H1 (cell line): Measurements from ENCODE around the gene BMERB1. TPM values are rescaled to one million over a fixed set of nuclear protein-coding genes. Genes with fewer than 3 reads are reported as not detected.

Source experiments
- CTCF ChIA-PET: fragments of 300-600 bp; sonication (Branson Sonifier 250); formaldehyde crosslinking; loops from one replicate; lab custom pipeline; 2021; ENCODE audit not compliant: partially characterized antibody; lab: Charles Lee
- POLR2A ChIA-PET: fragments of 300-600 bp; sonication (Branson Sonifier 250); formaldehyde crosslinking; loops from one replicate; lab custom pipeline; 2021; ENCODE audit warnings: inconsistent platforms; ENCODE audit not compliant: partially characterized antibody; lab: Charles Lee
- DNase-seq, 2 experiments: peaks; one replicate each; pipeline versions ENCODE4 v3.0.0 to v3.0.0-alpha.2; 2010 to 2022; ENCODE audit warnings: low spot score in 2 of 2, low read depth in 1 of 2, mixed read lengths in 1 of 2
- FAIRE-seq: peaks from 2 replicates; lab custom pipeline; 2011; peaks lifted over from hg19 to GRCh38; lab: Jason Lieb, UNC
- H2AFZ ChIP-seq: 2 replicates; pipeline ENCODE4 v1.8.1; 2012; ENCODE audit warnings: low read length, inconsistent platforms
- H2AK5ac ChIP-seq: 2 replicates; pipeline ENCODE4 v1.6.1; 2013; ENCODE audit warnings: low read depth, low read length
- H2BK120ac ChIP-seq: replicated peaks from 2 replicates; pipeline ENCODE3; 2013; ENCODE audit warnings: low read depth, low read length, inconsistent platforms
- H2BK12ac ChIP-seq: 2 replicates; pipeline ENCODE4 v1.6.1; 2013; ENCODE audit warnings: low read depth, low read length
- H2BK15ac ChIP-seq: 2 replicates; pipeline ENCODE4 v1.6.1; 2013; ENCODE audit warnings: low read length
- H2BK20ac ChIP-seq: 2 replicates; pipeline ENCODE4 v1.6.1; 2013; ENCODE audit warnings: low read length
- H2BK5ac ChIP-seq: 2 replicates; pipeline ENCODE4 v1.6.1; 2013; ENCODE audit warnings: low read depth, low read length
- H3K14ac ChIP-seq: 2 replicates; pipeline ENCODE4 v1.6.1; 2013; ENCODE audit warnings: inconsistent platforms; ENCODE audit not compliant: insufficient read length
- H3K18ac ChIP-seq: 2 replicates; pipeline ENCODE4 v1.6.1; 2013; ENCODE audit warnings: low read length; ENCODE audit errors: extremely low read depth
- H3K23ac ChIP-seq: 2 replicates; pipeline ENCODE4 v1.6.1; 2013; ENCODE audit warnings: inconsistent platforms; ENCODE audit not compliant: insufficient read length
- H3K23me2 ChIP-seq: 2 replicates; pipeline ENCODE4 v1.6.1; 2013; ENCODE audit warnings: low read depth, low read length
- H3K27ac ChIP-seq: 2 replicates; pipeline ENCODE4 v1.6.1; 2011; ENCODE audit warnings: low read depth, low read length, inconsistent platforms
- H3K27me3 ChIP-seq, 4 experiments: replicated peaks in 1 of 4; 1 replicate in 1 of 4; 2 replicates in 3 of 4; pipeline versions ENCODE4 v1.6.1 to v1.8.1; 2011 to 2013; ENCODE audit warnings: low read length in 3 of 4, mild to moderate bottlenecking in 3 of 4, inconsistent platforms in 2 of 4, mixed read lengths in 2 of 4, moderate library complexity in 1 of 4; ENCODE audit not compliant: control insufficient read depth in 3 of 4, insufficient read depth in 3 of 4; ENCODE audit errors: extremely low read depth in 1 of 4
- H3K36me3 ChIP-seq, 4 experiments: 2 replicates each; pipeline versions ENCODE4 v1.6.1 to v1.8.1; 2011 to 2013; ENCODE audit warnings: mild to moderate bottlenecking in 4 of 4, low read length in 3 of 4, moderate library complexity in 2 of 4, control low read depth in 1 of 4, inconsistent platforms in 1 of 4; ENCODE audit not compliant: insufficient read depth in 4 of 4, control insufficient read depth in 2 of 4
- H3K4ac ChIP-seq: replicated peaks from 2 replicates; pipeline ENCODE3; 2013; ENCODE audit warnings: low read length, low read depth, mixed read lengths, inconsistent platforms; ENCODE audit not compliant: insufficient read length
- H3K4me1 ChIP-seq, 4 experiments: replicated peaks in 1 of 4; 1 replicate in 1 of 4; 2 replicates in 3 of 4; pipeline versions ENCODE4 v1.6.1 to v1.8.1; 2011 to 2013; ENCODE audit warnings: low read length in 3 of 4, inconsistent platforms in 2 of 4, mixed read lengths in 1 of 4; ENCODE audit not compliant: insufficient read depth in 4 of 4, control insufficient read depth in 3 of 4
- H3K4me2 ChIP-seq, 2 experiments: 2 replicates each; pipeline versions ENCODE4 v1.6.1 to v1.8.1; 2011 to 2013; ENCODE audit warnings: low read depth in 2 of 2, low read length in 2 of 2, control low read depth in 1 of 2, inconsistent platforms in 1 of 2, mild to moderate bottlenecking in 1 of 2; ENCODE audit not compliant: insufficient read depth in 1 of 2
- H3K4me3 ChIP-seq, 4 experiments: fragments of 200-600, 300-600 bp in 1 of 4; sonication (generic), shearing (Covaris generic), sonication (Bioruptor Twin) in 1 of 4; 2 replicates each; pipeline versions ENCODE4 v1.5.1 to v1.8.1; 2011 to 2016; ENCODE audit warnings: low read length in 4 of 4, low read depth in 3 of 4, control low read depth in 2 of 4, inconsistent platforms in 2 of 4, mild to moderate bottlenecking in 2 of 4, mixed read lengths in 1 of 4, moderate library complexity in 1 of 4; ENCODE audit not compliant: insufficient read depth in 2 of 4; ENCODE audit errors: extremely low read depth in 1 of 4
- H3K56ac ChIP-seq: replicated peaks from 2 replicates; pipeline ENCODE3; 2013; ENCODE audit warnings: low read depth, mild to moderate bottlenecking, mixed read lengths, low read length, inconsistent platforms; ENCODE audit not compliant: insufficient read length
- H3K79me1 ChIP-seq: 2 replicates; pipeline ENCODE4 v1.6.1; 2013; ENCODE audit warnings: low read depth, low read length, control low read depth
- H3K79me2 ChIP-seq, 2 experiments: 2 replicates each; pipeline versions ENCODE4 v1.6.1 to v1.8.1; 2012 to 2013; ENCODE audit warnings: low read length in 2 of 2, mild to moderate bottlenecking in 2 of 2, inconsistent platforms in 1 of 2; ENCODE audit not compliant: insufficient read depth in 2 of 2, control insufficient read depth in 1 of 2
- H3K9ac ChIP-seq, 4 experiments: replicated peaks in 1 of 4; 1 replicate in 1 of 4; 2 replicates in 3 of 4; pipeline versions ENCODE4 v1.6.1 to v1.8.1; 2011 to 2013; ENCODE audit warnings: low read depth in 3 of 4, low read length in 3 of 4, control low read depth in 2 of 4, mild to moderate bottlenecking in 2 of 4, moderate library complexity in 2 of 4, inconsistent platforms in 1 of 4; ENCODE audit errors: extremely low read depth in 1 of 4
- H3K9me3 ChIP-seq, 2 experiments: 2 replicates each; pipeline versions ENCODE4 v1.6.1 to v1.8.1; 2012 to 2013; ENCODE audit warnings: mild to moderate bottlenecking in 2 of 2, moderate library complexity in 2 of 2, control low read depth in 1 of 2, inconsistent platforms in 1 of 2, low read depth in 1 of 2, low read length in 1 of 2, mixed read lengths in 1 of 2; ENCODE audit not compliant: insufficient read depth in 2 of 2
- H4K20me1 ChIP-seq, 2 experiments: replicated peaks in 1 of 2; 2 replicates each; pipeline versions ENCODE3 to v1.8.1; 2011 to 2013; ENCODE audit warnings: inconsistent platforms in 2 of 2, low read length in 2 of 2, mild to moderate bottlenecking in 1 of 2; ENCODE audit not compliant: insufficient read depth in 2 of 2, control insufficient read depth in 1 of 2
- H4K5ac ChIP-seq: 2 replicates; pipeline ENCODE4 v1.6.1; 2013; ENCODE audit warnings: low read length, low read depth, mixed read lengths, inconsistent platforms; ENCODE audit not compliant: insufficient read length
- H4K8ac ChIP-seq: 2 replicates; pipeline ENCODE4 v1.8.0; 2013; ENCODE audit warnings: mild to moderate bottlenecking, moderate library complexity, low read length, inconsistent platforms; ENCODE audit not compliant: insufficient read depth; ENCODE audit errors: extremely low read depth
- H4K91ac ChIP-seq: replicated peaks from 2 replicates; pipeline ENCODE3; 2013; ENCODE audit warnings: low read length, mixed read lengths, inconsistent platforms; ENCODE audit not compliant: insufficient read length
- CBX5 ChIP-seq: fragments of 300-800, 300-1000 bp; sonication (generic); IDR thresholded peaks from 2 replicates; pipeline ENCODE4 v1.7.1; 2016; ENCODE audit warnings: antibody characterized with exemption, low read length, low read depth
- CTBP2 ChIP-seq: IDR thresholded peaks from 2 replicates; pipeline ENCODE4 v1.7.0; 2011; ENCODE audit warnings: borderline replicate concordance, mild to moderate bottlenecking, moderate library complexity, mixed read lengths, low read length; ENCODE audit not compliant: insufficient read depth, insufficient read length
- JUND ChIP-seq: IDR thresholded peaks from 2 replicates; pipeline ENCODE4 v1.6.1; 2011; ENCODE audit warnings: mild to moderate bottlenecking, improper control_type of control experiment, low read length
- NRF1 ChIP-seq: IDR thresholded peaks from 2 replicates; pipeline ENCODE4 v1.6.1; 2011; ENCODE audit warnings: mild to moderate bottlenecking, low read depth, low read length, improper control_type of control experiment
- POLR2AphosphoS5 ChIP-seq: IDR thresholded peaks from 2 replicates; pipeline ENCODE4 v1.6.1; 2011; ENCODE audit warnings: low read depth, low read length
- RBBP5 ChIP-seq: IDR thresholded peaks from 2 replicates; pipeline ENCODE4 v1.7.1; 2012; ENCODE audit warnings: low read depth, mild to moderate bottlenecking, inconsistent platforms, low read length, moderate library complexity, borderline replicate concordance
- SP2 ChIP-seq: IDR thresholded peaks from 2 replicates; pipeline ENCODE4 v1.6.1; 2012; ENCODE audit warnings: mild to moderate bottlenecking, low read length, inconsistent platforms
- TAF7 ChIP-seq: optimal IDR thresholded peaks from 2 replicates; pipeline ENCODE3; 2011; ENCODE audit warnings: low read depth, mild to moderate bottlenecking, inconsistent platforms, low read length, moderate library complexity, borderline replicate concordance
- TCF12 ChIP-seq: IDR thresholded peaks from 2 replicates; pipeline ENCODE4 v1.6.1; 2011; ENCODE audit warnings: low read depth, mild to moderate bottlenecking, low read length
- TEAD4 ChIP-seq: IDR thresholded peaks from 2 replicates; pipeline ENCODE4 v1.6.1; 2012; ENCODE audit warnings: low read depth, low read length, inconsistent platforms, mixed read lengths
- WGBS, 2 experiments: shearing (Covaris generic) in 1 of 2; methylation state at CpG; one replicate each; pipeline versions ENCODE4 v1.1.6 to v1.1.7; 2013 to 2015; ENCODE audit warnings: low lambda C conversion rate in 2 of 2, mixed read lengths in 2 of 2, inconsistent platforms in 1 of 2, low coverage in 1 of 2, missing lambda C conversion rate in 1 of 2; ENCODE audit not compliant: insufficient replicate concordance in 2 of 2, insufficient coverage in 1 of 2, insufficient read length in 1 of 2; ENCODE audit errors: extremely low coverage in 1 of 2, missing lambda C conversion rate in 1 of 2; 5-methylcytosine and 5-hydroxymethylcytosine counted together
- polyA plus RNA-seq, 7 experiments: library from polyadenylated mRNA; depleted of rRNA in 3 of 7; stranded (reverse) in 5 of 7; unstranded in 2 of 7; fragments of >200 nt in 5 of 7; fragments of 200-250 nt in 2 of 7; gene quantifications; 1 replicate in 5 of 7; 2 replicates in 1 of 7; 4 replicates in 1 of 7; pipeline versions ENCODE4 v1.2.1 to v1.2.3, GENCODE V29; 2011 to 2013; ENCODE audit warnings: missing spikeins in 2 of 7, mixed read lengths in 2 of 7
- total RNA-seq: library from RNA; stranded (reverse); fragmentation: NEBNext Ultra II Directional; extraction: Animal tissue kit (Norgen Biotek cat#: 25700); gene quantifications from 2 replicates; pipeline ENCODE4 v1.2.1, GENCODE V29; 2021
- TF ChIP-seq, protein P1 (sequence below), 3 experiments: IDR thresholded peaks; 1 replicate in 2 of 3; 2 replicates in 1 of 3; pipeline versions ENCODE4 v1.5.1 to v1.6.1; 2011; ENCODE audit warnings: low read length in 3 of 3, mild to moderate bottlenecking in 3 of 3, inconsistent platforms in 2 of 3, low read depth in 1 of 3, moderate library complexity in 1 of 3; ENCODE audit not compliant: insufficient read depth in 1 of 3; ENCODE audit errors: control extremely low read depth in 1 of 3

The BMERB1 gene
- total and polyA plus RNA-seq, 2 of the 8 experiments (the other 6 are each of a cell fraction or from before 2014, with no cell fraction given) = 23.5 to 27.1 TPM

DNA sequence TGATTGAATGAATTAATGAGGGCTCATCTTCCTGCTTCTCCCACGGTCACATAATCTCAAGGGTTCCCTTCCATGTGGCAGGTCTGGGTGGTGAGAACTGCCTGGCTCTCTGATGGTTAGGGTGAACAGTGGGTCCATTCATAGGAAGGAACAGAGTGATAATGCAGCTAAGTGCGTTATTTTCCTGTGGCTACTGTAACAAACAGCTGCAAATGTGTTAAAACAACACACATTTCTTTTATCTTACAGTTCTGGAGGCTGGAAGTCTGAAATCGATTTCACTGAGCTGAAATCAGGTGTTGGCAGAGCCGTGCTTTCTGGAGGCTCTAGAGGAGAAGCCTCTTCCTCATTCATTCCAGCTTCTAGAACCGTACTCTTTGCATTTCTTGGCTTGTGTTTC lies 95.3 kb downstream of the BMERB1 start:
- Histone ChIP-seq H3K4ac (no peak overlapping the region), H3K56ac (no peak overlapping the region), H3K4me1 (no peaks in the 10 kb centered on the region), H3K36me3 (no peaks in the 10 kb centered on the region), H3K79me2 (no peaks in the 10 kb centered on the region), H2AK5ac (no peak overlapping the region), H3K4me3 (no peak overlapping the region), H3K79me1 (no peaks in the 10 kb centered on the region), H3K27ac (no peak overlapping the region), H2BK15ac (no peak overlapping the region), H4K5ac (no peak overlapping the region), H2BK5ac (no peak overlapping the region), H4K8ac (no peak overlapping the region), H3K14ac (no peak overlapping the region), H2AFZ (no peak overlapping the region), H3K23ac (no peak overlapping the region), H3K18ac (no peak overlapping the region), H4K20me1 (peaks cover 0 to 2% of the 10 kb centered on the region in 2 experiments), H3K9ac (no peak overlapping the region), H3K23me2 (no peaks in the 10 kb centered on the region), H3K27me3 (no peaks in the 10 kb centered on the region), H3K9me3 (no peaks in the 10 kb centered on the region), H2BK120ac (no peak overlapping the region), H2BK12ac (no peak overlapping the region), H4K91ac (no peak overlapping the region), H2BK20ac (no peak overlapping the region), H3K4me2 (no peak overlapping the region)
- ChIA-PET POLR2A (no interaction called here), CTCF (interaction anchor here (1.0 to 1.5 kb wide), 3 partner anchors 9 to 10 kb away, joined by 3 to 5 read pairs (median 3); no protein-coding TSS in a partner anchor)
- no peak for FAIRE-seq
- no peak for DNase-seq
- 87% methylated on average over 5 of the region's 5 CpGs; no CpG with 5 or more reads in 1 of the 2 experiments for WGBS, 2 experiments
- no peak for TF ChIP-seq TEAD4
- TF ChIP-seq TCF12 = no peak
- TF ChIP-seq POLR2AphosphoS5 = no peak
- no peak for TF ChIP-seq CTBP2
- no peak for TF ChIP-seq JUND
- TF ChIP-seq SP2 = no peak
- no peak for TF ChIP-seq NRF1
- TF ChIP-seq TAF7 = no peak
- TF ChIP-seq CBX5 = no peak
- TF ChIP-seq RBBP5 = no peak
- TF ChIP-seq, protein P1, sequence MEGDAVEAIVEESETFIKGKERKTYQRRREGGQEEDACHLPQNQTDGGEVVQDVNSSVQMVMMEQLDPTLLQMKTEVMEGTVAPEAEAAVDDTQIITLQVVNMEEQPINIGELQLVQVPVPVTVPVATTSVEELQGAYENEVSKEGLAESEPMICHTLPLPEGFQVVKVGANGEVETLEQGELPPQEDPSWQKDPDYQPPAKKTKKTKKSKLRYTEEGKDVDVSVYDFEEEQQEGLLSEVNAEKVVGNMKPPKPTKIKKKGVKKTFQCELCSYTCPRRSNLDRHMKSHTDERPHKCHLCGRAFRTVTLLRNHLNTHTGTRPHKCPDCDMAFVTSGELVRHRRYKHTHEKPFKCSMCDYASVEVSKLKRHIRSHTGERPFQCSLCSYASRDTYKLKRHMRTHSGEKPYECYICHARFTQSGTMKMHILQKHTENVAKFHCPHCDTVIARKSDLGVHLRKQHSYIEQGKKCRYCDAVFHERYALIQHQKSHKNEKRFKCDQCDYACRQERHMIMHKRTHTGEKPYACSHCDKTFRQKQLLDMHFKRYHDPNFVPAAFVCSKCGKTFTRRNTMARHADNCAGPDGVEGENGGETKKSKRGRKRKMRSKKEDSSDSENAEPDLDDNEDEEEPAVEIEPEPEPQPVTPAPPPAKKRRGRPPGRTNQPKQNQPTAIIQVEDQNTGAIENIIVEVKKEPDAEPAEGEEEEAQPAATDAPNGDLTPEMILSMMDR (IDR thresholded peaks at IDR 0.05; ENCODE audit: control extremely low read depth in 1 of 3, insufficient read depth in 1 of 3, low read depth in 1 of 3, low read length in 3 of 3) = no peak
